CD4-positive, alpha-beta T cell treated with Interleukin-2 at 100 ng/mL for 4 hours (primary cell): ENCODE results near the gene SDC3.
"Not testable (repeated sequence)": the region's sequence is repeated elsewhere in the genome, so short reads cannot be mapped to it uniquely, and the experiment has no call there.

Source experiments
- DNase-seq: peaks from one replicate; pipeline ENCODE4 v3.0.0-alpha.2; 2020; ENCODE audit warnings: low spot score

Gene SDC3

DNA sequence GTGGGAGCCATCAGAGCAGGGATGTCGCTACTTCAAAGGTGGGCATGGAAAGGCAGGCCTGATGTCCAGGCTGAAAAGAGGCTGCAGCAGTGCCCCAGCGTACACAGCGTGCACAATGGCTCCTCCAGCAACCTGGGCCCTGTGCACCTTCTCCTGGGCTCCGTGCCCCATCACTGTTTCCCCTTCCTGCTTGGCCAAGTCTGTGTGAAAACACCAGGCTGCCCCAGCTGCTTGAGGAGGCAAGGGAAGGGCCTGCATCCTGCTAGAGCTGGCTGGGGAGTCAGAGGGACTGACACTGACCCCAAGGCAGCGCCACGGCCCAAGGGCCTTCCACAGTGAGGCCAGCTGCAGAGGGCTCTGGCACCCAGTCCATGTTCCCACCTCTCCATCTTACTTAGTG is 33.4 kb downstream of the SDC3 start:
- DNase-seq, result no peak

DNA sequence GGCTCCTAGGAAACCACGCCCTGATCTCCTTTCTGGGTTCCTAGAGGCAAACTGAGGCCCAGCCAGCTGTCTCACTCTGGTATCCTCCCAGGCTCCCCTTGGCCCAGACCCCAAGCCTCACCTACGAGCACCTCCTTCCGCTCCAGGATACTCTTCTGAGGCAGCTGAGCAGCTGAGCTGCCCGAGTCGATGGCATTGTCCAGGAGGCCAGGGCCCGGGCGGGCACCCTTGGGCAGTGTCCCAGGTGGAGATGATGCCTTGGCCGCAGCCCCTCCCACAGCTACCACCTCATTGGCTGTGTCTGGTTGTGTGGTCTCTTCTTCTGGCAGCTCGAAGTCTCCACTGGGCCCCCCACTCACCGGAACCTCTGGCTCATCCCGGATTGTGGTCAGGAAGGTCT is 34.4 kb downstream of the SDC3 start:
- no peak for DNase-seq

DNA sequence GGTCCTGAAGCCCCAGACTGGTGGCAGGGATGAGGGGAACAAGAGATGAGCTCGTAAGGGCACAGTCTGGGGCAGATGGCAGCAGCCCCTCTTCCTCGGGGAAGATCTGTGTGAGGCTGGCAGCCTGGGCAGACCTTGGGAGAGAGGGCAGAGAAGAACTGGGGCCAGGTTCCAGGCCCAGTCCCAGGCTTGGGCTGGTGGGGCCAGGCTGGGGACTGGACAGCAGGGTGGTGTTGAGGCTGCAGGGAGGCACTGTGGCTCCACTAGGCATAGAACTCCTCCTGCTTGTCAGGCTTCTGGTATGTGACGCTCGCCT is 35.7 kb downstream of the SDC3 start:
- no peak for DNase-seq

DNA sequence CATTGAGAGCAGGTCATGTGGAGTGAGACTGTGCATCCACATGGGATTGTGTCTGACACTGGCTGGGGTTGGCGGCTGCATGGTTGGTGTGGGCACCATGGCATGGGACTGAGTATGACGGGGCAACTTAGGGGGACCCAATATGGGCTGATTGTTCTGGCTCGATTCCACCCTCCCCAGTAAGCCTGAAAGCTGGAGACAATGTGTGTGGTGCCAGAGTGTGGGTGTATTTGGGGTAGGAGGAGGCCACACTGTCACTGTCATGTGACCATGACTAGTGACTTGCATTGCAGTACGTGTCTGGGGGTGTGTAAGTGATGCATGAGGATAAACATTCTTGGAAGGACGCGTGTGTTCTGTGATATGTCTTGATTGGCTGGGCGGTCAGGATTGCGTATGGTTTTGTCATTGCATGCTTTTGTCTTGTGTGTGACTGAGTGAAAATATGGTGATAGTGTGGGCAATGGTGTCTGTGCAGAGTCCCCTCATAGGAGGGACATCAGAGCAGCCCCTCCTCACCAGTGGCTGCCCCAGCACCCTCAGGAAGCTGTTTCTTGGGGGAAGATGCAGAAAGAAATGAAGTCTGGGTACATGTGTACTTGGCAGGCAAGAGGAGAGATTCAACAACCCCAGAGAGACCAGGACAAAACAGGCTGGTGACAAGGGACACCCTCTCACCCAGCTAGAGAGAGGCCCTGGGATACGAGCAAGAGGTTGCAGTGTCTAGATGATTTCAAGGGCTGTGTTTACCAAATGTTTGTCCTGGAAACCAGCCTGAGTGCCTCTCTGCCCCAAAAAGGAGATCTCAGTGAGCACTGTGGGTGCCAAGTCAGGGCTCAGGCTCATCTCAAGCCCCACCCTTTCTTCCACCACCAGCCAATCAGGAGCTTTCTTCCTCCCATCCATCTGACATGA is 36.3 kb downstream of the SDC3 start:
- DNase-seq, result no peak

DNA sequence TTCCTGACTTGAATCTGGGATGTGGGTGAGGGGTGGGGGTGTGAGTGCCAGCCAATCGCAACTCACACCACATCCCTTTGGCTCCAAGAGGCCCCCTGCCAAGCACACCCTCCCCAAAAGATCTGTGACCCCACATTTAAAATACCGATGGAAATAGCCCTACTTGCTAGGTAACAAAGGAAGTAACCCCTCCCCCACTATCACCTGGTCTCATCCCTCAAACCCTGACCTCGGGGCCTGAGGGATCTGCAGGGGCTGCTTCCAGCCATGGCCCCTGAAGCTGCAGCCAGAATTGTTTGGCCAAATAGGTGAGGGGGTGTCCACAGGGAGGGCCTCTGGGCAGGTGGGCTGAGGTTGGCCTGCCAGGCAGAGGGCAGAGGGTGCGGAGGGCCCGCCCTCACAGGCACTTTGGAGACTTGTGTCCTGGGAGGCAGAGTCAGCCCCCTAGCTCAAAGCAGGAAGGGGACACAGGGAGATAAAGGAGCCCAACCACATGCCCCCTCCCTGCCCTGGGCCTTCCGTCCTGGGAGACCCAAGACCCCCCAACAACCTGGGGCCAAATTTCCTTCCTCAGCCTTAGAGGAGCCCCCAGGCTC is 37.2 kb downstream of the SDC3 start:
- no peak for DNase-seq

DNA sequence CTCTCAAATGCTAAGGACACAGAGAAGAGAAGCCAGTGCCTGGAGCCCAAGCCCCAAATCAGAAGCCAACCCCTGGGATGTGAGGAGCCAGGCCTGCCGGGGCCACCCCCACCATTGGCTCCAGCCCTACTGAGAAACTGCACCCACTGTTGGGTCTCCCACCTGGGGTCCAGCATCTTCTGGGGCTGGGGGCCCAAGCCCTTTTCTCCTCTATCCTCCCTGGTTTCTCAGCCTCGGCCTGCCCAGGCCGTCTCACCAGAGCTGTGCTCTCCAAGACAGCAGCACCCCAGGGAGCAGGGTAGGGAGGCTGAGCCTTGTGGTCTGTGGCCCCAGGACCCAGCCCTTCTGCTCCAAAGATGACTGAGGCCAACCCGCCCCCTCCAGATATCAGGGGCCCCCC is 37.9 kb downstream of the SDC3 start:
- DNase-seq, result no peak

DNA sequence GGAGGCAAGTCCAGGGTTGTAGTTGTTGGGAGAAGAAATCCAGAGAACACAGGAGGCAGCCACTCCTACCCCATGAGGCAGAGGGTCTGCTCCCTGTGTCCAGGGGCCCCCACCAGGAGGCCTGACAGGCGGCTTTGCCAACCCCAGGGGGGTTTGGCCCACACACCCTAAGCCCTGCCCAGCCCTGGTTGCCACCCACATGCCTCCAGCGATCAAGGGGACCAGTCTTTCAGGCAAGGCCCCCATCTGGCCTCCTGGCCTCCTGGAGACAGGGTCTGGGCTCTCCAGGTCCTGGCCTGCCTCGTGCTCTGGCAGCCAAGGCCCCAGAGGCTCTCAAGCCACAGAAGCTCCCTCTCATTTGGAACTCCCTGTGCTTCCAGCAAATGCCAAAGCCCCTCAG is 38.5 kb downstream of the SDC3 start:
- no peak for DNase-seq

DNA sequence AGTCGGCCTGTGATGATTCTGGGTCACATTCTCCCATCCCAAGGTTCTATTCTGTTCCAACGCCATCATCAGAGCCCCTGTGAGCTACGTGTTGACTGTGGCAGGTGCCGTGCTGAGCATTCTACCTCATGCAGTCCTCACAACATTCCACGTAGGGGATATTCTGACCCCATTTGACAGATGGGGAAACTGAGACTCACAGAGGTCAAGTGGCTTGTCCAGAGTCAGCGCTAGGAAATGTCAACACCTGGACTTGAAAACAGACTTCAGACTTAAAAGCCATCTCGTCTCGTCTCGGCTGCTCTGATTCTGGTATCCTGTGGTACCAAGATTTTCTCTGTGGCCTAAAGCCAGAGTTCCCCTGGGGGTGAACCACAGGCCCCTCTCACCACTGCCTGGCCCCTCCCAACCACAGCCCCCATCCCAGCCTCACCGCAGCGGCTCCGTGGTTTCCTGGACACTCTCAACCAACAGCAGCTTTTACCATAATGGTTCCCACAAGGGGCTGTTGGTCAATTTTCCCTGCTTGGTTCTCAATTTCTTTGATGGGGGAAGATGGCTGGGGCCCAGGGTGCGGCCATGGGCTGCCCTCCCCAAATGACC is 39.6 kb downstream of the SDC3 start:
- no peak for DNase-seq

DNA sequence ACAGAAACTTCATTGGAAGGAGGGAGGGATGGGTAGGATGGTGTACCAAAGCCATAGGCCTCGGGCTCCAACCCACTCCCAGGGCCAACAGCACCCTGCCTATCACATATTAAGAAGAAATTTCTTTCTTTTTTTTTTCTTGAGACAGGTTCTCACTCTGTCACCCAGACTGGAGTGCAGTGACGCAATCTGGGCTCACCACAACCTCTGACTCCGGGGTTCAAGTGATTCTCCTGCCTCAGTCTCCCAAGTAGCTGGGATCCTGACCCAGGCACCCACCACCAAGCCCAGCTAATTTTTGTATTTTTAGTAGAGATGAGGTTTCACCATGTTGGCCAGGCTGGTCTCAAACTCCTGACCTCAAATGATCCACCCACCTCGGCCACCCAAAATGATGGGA is 40.5 kb downstream of the SDC3 start:
- DNase-seq, result not testable (repeated sequence)

DNA sequence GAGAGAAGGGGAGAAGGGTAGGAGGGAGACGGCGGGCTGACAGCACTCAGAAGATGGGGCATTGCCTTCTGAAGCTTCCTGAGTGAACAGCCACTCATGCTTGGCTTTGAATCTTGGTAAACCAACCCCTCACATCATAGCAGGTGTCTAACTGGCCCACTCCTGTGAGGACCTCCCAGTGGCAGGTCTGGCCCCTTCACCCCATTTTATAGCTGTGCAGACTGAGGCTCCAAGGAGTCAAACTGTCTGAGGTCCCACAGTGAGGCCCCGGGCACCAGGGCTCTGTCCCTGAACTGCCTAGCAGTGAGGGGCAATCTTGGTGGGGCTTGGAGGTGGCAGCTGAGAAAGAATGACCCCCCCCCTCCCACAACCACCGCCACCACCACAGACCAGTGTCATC is 41.0 kb downstream of the SDC3 start:
- DNase-seq, result no peak

DNA sequence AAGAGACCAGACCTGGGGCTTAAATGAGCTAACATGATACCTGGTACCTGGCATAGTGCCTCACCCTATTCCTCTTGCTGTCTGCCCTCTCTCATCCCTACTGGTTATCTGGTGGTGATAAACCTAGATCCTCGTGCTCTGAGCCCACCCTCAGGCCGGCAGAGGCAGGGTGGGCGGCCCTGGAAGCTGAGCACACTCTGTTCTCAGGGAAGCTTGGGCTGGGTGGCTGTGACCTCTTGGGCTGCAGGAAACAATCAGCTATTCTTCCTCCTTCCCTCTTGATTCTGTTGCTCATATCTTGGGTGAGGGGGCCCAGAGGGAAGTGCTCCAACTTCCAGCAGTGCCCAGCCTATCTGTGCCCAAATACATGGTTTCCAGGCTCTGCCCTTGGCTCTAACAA is 42.0 kb downstream of the SDC3 start:
- no peak for DNase-seq

DNA sequence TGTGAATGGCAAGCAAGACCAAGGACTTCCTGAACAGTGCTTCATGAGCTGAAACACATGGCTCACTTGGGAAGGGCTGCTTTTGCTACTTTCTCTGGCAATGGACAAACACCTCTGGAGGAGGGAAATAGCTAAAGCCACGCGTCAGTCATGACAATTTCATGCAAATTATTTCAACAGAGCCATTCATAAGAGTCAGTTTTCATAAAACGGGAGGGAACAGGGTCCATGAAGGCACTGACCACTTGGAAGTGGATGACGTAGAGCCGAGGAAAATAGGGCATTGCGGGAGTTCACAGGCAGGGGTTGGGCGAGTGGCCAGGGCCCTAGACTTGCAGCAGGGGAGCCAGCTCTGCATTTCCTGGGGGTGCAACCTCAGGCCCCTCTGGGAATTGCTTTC is 43.9 kb downstream of the SDC3 start:
- DNase-seq, result no peak

DNA sequence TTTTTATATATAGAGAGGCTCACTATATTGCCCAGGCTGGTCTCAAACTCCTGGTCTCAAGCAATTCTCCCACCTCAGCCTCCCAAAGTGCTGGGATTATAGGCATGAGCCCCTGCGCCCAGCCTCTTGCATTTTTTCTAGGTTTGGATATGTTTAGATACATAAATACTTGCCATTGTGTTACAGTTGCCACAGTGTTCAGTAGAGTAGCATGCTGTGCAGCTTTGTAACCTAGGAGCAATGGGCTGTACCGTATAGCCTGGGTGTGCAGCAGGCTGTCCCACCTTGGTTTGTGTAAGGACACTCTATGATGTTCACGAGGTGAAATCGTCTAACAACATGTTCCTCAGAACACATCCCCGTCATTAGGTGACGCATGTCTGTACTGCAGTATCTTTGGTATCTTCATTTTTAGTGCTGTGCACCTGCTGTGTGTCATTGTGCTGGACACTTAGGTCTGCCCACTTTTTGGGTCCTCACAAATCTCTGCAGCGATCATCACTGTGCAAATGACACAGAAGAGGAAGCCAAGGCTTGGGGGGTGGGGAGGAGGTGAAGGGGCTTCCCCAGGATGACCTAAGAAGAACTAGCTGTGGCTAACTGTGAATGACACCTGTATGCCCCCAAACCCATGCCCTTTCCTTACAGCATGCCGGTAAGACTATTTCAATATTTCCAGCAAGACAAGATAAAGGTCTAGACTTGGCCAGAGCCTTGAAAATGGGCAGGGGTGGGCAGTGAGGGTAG is 44.5 kb downstream of the SDC3 start:
- DNase-seq, result no peak

DNA sequence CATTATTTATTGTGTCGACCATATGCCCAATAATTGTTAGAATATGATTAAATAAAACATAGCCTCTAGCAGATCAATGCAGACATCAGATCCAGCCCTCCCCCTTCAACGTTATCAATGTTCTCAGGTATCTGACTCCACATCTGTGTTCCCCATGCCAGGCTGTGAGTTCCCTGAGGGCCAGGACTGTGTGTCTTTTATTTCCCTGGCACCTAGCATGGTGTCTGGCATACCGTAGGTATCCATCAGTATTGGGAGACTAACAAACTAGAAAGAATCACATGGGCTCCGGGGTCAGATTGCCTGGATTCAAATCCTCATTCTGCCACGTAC is 48.3 kb downstream of the SDC3 start:
- DNase-seq, result no peak

DNA sequence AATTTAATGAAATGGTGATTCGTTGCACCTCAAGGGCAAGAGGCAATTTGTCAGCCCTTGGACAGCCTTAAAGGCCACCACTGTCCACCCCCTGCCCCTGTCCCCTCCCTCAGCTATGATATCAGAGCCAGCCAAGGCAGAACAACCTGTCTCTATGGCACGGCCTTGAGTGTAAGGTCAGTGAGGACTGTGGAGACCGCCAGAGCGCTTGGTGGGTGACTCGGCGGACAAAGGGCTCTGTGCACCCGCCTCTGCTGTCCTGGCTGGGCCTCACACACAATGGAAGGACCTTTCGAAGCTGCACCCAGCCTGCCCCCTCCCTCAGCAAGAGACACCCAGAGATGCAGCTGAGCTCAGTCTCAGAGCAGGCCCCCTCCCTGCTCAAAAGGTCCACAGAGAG is 50.6 kb downstream of the SDC3 start:
- no peak for DNase-seq

DNA sequence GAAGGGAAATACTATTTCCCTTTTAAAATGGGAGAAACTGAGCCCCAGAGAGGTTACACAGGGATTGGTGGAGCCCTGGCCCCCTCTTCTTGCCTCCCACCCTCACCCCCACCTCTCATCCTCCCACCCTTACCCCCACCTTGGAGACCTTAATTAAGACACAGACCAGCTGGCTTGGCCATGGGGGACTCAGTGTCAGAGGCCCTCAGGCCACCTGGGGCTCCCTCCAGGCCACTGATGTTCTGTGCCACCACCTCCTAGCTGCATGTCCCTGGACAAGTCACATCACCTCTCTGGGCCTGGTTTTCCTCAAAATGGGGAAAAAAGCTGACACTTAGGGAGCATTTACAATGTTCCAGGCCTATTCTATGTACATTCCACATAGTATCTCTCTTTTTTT is 51.5 kb downstream of the SDC3 start:
- DNase-seq, result no peak

DNA sequence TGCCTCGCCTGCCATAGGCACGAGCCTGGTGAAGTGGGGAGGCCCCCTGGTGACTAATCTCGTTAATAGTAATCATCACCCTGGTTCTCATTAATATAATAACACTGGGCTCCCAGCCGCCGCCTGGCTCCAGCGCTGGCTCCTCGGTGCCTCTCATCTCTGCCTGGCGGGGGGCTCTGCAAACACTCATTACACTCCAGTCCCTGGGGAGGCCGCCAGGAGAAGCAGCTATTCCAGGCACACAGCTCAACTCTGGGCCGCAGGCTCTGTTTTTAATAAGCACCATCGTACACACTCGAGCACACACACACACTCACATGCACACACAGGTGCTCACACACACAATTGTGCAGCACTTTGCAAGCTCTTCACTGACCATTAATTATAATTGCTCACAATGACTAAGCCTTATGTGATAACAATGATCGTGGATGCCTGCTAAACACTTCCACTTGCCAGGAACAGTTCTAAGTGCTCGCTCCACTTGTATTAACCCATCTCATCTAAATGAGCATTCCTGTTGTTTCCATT is 52.2 kb downstream of the SDC3 start:
- DNase-seq, result no peak

DNA sequence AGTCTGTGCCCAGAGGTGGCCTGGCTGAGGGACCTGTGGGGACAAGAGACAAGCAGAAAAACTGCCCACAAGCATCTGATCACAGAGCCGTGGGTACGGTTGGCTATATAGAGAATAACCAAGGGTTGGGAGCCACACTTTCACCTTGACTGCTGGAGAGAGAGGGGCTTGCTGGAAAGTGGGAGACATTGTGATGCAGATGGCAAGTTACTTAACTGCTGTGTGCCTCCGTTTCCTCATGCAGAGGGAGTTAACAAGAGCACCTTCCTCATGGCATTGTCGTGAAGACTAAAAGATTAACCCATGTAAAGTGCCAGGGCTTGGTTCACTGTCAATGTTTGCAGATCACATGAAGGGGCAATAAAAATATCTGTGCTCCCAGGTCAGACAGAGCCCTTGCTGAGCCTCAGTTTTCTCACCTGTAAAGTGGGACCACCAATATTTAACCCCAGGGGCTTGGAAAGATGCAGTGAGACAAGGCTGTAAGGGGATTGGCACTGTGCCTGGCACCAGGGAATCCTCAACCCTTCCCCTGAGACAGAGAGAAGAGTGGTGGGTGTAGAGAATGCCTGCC is 52.8 kb downstream of the SDC3 start:
- DNase-seq, result no peak

DNA sequence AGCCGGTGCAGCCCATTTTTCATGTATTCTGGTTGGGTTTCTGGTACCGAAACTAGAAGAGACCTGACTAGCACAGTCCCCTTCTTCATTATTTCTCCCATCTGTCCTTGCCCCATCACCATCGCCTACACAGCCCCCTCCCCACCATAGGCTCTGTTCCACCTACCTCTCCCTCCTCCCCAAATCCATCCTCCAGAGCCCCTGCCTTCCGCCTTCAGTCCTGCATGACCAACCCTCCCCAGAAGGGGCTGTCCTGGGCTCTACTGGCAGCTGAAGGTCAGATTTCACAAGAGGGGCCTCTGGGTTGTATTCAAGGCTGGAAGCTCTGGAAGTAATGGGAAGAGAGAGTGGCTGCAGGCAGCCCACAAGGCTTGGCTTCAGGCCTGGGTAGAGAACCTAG is 55.2 kb downstream of the SDC3 start:
- DNase-seq, result no peak

DNA sequence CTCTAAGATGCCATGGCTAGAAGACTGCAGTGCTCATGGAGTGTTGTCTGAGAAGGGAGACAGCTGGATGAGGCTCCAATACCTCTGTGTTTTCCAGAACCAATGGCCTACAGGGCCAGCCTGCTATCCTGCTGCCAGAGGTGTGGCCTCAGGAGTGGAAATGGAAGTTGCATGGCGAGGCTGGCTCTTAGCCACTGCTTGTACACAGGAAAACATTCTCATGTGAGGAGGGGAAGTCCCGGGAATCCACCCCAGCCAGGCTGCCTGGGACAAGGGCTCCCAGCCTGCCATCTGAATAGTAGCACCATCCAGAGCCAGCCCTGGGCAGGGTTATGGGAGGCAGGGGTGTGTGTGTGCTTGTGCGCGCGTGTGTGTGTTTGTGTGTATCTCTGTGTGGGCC is 56.5 kb downstream of the SDC3 start:
- DNase-seq, result no peak

DNA sequence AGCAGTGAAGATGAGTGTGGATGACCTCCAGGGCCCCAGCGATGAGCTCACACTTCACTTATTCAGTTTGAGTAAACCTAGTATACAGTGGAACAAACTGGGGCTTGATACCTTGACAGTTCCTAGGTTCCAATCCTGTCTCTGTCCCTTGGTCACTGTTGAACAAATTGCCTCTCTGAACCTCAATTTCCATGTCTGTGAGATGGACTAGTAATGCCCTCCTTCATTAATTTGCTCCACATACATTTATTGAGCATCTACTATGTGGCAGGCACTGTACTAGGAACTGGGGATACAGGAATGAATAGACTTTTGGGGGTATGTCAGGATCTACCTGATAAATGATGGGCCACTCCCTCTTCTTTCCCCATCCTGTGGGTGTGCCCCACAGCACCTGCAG is 57.3 kb downstream of the SDC3 start:
- DNase-seq, result no peak

DNA sequence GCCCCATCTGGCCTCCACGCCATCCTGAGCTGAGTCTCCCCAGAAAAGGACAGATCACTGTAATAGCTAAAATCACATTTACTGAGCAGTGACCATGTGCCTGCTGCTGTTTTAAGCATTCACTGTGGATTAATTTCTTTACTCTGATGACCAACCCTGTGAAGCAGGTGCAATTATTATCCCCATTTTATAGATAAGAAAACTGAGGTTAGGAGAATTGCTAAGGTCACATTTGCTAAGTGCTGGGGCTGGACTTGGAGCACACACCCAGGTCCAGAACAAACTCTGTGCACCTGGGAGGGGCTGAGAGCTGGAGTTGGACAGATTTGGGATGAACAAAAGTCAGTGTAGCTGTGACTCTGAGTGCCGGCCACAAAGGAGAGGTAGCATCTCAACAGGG is 58.0 kb downstream of the SDC3 start:
- no peak for DNase-seq

DNA sequence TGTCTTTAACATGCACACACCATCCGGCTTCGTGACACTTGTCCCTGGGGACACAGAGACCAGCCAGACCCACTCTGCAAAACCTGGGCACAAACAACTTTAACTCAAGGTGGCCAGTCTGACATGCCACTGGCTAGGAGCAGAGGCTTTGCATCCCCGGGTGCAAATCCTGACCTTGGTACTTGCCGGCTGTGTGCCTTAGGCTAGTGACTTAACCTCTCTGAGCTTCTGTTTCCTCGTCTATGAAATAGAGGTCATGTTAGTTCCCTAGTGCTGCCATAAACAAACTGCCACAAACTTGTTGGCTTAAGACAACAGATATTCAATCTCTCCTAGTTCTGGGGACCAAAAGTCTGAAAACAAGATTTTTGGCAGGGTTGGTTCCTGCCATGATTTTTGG is 60.4 kb downstream of the SDC3 start:
- DNase-seq, result no peak
